Ishikawa (cell line): Measurements from ENCODE around the gene PHRF1.

Experiments used
- CEBPB ChIP-seq: IDR thresholded peaks from 2 replicates; pipeline ENCODE4 v1.6.1; 2012
- EP300 ChIP-seq: IDR thresholded peaks from 2 replicates; pipeline ENCODE4 v1.6.1; 2012; ENCODE audit warnings: borderline replicate concordance
- MAX ChIP-seq: IDR thresholded peaks from 2 replicates; pipeline ENCODE4 v1.6.1; 2012
- RAD21 ChIP-seq: IDR thresholded peaks from 2 replicates; pipeline ENCODE4 v1.6.1; 2012; ENCODE audit warnings: low read depth
- TAF1 ChIP-seq: IDR thresholded peaks from 2 replicates; pipeline ENCODE4 v1.6.1; 2012; ENCODE audit warnings: low read depth, mild to moderate bottlenecking
- YY1 ChIP-seq: IDR thresholded peaks from 2 replicates; pipeline ENCODE4 v1.6.1; 2012; ENCODE audit warnings: low read depth
- ZBTB7A ChIP-seq: IDR thresholded peaks from 2 replicates; pipeline ENCODE4 v1.6.1; 2012; ENCODE audit warnings: low read depth

- TF ChIP-seq TAF1 = peak; percentile 66; the same call in 1 of the 2 replicates
- peak; percentile 24 for TF ChIP-seq MAX
- TF ChIP-seq ZBTB7A = peak; percentile 79; the same call in 1 of the 2 replicates
- no peak for TF ChIP-seq EP300
- TF ChIP-seq CEBPB = no peak
- TF ChIP-seq RAD21 = no peak
- no peak for TF ChIP-seq YY1
These were observed 40.5 kb upstream of the PHRF1 start, which contains the start of gene HRAS for GRCh38 chr11:535519-536454.
